Measurements from ENCODE around the gene RGR.

The RGR gene

GRCh38 chr10:84244651-84245270 is at the start of gene RGR:
Gene RGR, plus strand, starts transcription at chr10:84245053. Its CDS starts 38 bp downstream, at chr10:84245091.
- no peak for DNase-seq (ENCODE audit: low read depth)

- DNase-seq (ENCODE audit: low read depth) = no peak
Observed at GRCh38 chr10:84196083-84196482, 48.8 kb upstream of the RGR start.

- DNase-seq (ENCODE audit: low read depth) = no peak
Observed at GRCh38 chr10:84196941-84197340, 47.9 kb upstream of the RGR start.

- DNase-seq (ENCODE audit: low read depth) = no peak
Observed at GRCh38 chr10:84197643-84198042, 47.2 kb upstream of the RGR start.

GRCh38 chr10:84198206-84198915 is 46.5 kb upstream of the RGR start:
- no peak for DNase-seq (ENCODE audit: low read depth)

GRCh38 chr10:84200537-84201243 is 44.2 kb upstream of the RGR start:
- no peak for DNase-seq (ENCODE audit: low read depth)

GRCh38 chr10:84201244-84201606 is 43.6 kb upstream of the RGR start:
- no peak for DNase-seq (ENCODE audit: low read depth)

GRCh38 chr10:84201682-84202081 is 43.2 kb upstream of the RGR start:
- DNase-seq (ENCODE audit: low read depth) = no peak

- no peak for DNase-seq (ENCODE audit: low read depth)
Observed at GRCh38 chr10:84202349-84202748, 42.5 kb upstream of the RGR start.

GRCh38 chr10:84204122-84204521 is 40.7 kb upstream of the RGR start:
- DNase-seq (ENCODE audit: low read depth) = no peak

- DNase-seq (ENCODE audit: low read depth) = no peak
Observed at GRCh38 chr10:84204610-84205009, 40.2 kb upstream of the RGR start.

GRCh38 chr10:84205049-84205852 is 39.6 kb upstream of the RGR start:
- peak; percentile 32 for DNase-seq (ENCODE audit: low read depth)

GRCh38 chr10:84205853-84206525 is 38.9 kb upstream of the RGR start:
- DNase-seq (ENCODE audit: low read depth) = no peak

GRCh38 chr10:84208023-84208422 is 36.8 kb upstream of the RGR start:
- DNase-seq (ENCODE audit: low read depth) = no peak

- no peak for DNase-seq (ENCODE audit: low read depth)
Observed at GRCh38 chr10:84211566-84211965, 33.3 kb upstream of the RGR start.

- no peak for DNase-seq (ENCODE audit: low read depth)
Observed at GRCh38 chr10:84212014-84212413, 32.8 kb upstream of the RGR start.

- no peak for DNase-seq (ENCODE audit: low read depth)
Observed at GRCh38 chr10:84213076-84213475, 31.8 kb upstream of the RGR start.

- DNase-seq (ENCODE audit: low read depth) = no peak
Observed at GRCh38 chr10:84214046-84214572, 30.7 kb upstream of the RGR start.

- DNase-seq (ENCODE audit: low read depth) = no peak
Observed at GRCh38 chr10:84214612-84215235, 30.1 kb upstream of the RGR start.

- DNase-seq (ENCODE audit: low read depth) = no peak
Observed at GRCh38 chr10:84216834-84217233, 28.0 kb upstream of the RGR start.

GRCh38 chr10:84217746-84218145 is 27.1 kb upstream of the RGR start:
- DNase-seq (ENCODE audit: low read depth) = no peak

Data from amniotic epithelial cell (primary cell).